ENCODE data around the gene VAT1L.
"Not testable (repeated sequence)": the region's sequence is repeated elsewhere in the genome, so short reads cannot be mapped to it uniquely, and the experiment has no call there.

The VAT1L gene

GRCh38 chr16:77912617-77913016 lies 124.3 kb downstream of the VAT1L start:
- DNase-seq (ENCODE audit: low read depth, low spot score), result no peak

GRCh38 chr16:77913738-77914253 lies 125.4 kb downstream of the VAT1L start:
- no peak for DNase-seq (ENCODE audit: low read depth, low spot score)

- DNase-seq (ENCODE audit: low read depth, low spot score), result no peak
These were observed 127.7 kb downstream of the VAT1L start for GRCh38 chr16:77916111-77916510.

- no peak for DNase-seq (ENCODE audit: low read depth, low spot score)
These were observed 129.6 kb downstream of the VAT1L start for GRCh38 chr16:77917971-77918370.

GRCh38 chr16:77918809-77919707 lies 130.7 kb downstream of the VAT1L start:
- DNase-seq (ENCODE audit: low read depth, low spot score), result no peak

- DNase-seq (ENCODE audit: low read depth, low spot score), result no peak
These were observed 131.5 kb downstream of the VAT1L start for GRCh38 chr16:77919761-77920415.

- no peak for DNase-seq (ENCODE audit: low read depth, low spot score)
These were observed 132.6 kb downstream of the VAT1L start for GRCh38 chr16:77920984-77921383.

GRCh38 chr16:77922228-77922754 lies 133.9 kb downstream of the VAT1L start:
- DNase-seq (ENCODE audit: low read depth, low spot score), result no peak

GRCh38 chr16:77925531-77925930 lies 137.2 kb downstream of the VAT1L start:
- DNase-seq (ENCODE audit: low read depth, low spot score), result no peak

GRCh38 chr16:77928096-77928495 lies 139.7 kb downstream of the VAT1L start:
- DNase-seq (ENCODE audit: low read depth, low spot score), result no peak

- DNase-seq (ENCODE audit: low read depth, low spot score), result no peak
These were observed 140.6 kb downstream of the VAT1L start for GRCh38 chr16:77929004-77929403.

GRCh38 chr16:77931058-77931457 lies 142.7 kb downstream of the VAT1L start:
- DNase-seq (ENCODE audit: low read depth, low spot score), result no peak

GRCh38 chr16:77937473-77938149 lies 149.2 kb downstream of the VAT1L start:
- DNase-seq (ENCODE audit: low read depth, low spot score), result no peak

- no peak for DNase-seq (ENCODE audit: low read depth, low spot score)
These were observed 150.5 kb downstream of the VAT1L start for GRCh38 chr16:77938913-77939312.

GRCh38 chr16:77939968-77940367 lies 151.6 kb downstream of the VAT1L start:
- DNase-seq (ENCODE audit: low read depth, low spot score), result no peak

GRCh38 chr16:77943801-77944200 lies 155.4 kb downstream of the VAT1L start:
- no peak for DNase-seq (ENCODE audit: low read depth, low spot score)

GRCh38 chr16:77944631-77945030 lies 156.3 kb downstream of the VAT1L start:
- no peak for DNase-seq (ENCODE audit: low read depth, low spot score)

- no peak for DNase-seq (ENCODE audit: low read depth, low spot score)
These were observed 156.8 kb downstream of the VAT1L start for GRCh38 chr16:77945126-77945525.

- DNase-seq (ENCODE audit: low read depth, low spot score), result no peak
These were observed 158.5 kb downstream of the VAT1L start for GRCh38 chr16:77946823-77947222.

GRCh38 chr16:77947590-77947989 lies 159.2 kb downstream of the VAT1L start:
- not testable (repeated sequence) for DNase-seq (ENCODE audit: low read depth, low spot score)

- DNase-seq (ENCODE audit: low read depth, low spot score), result no peak
These were observed 160.5 kb downstream of the VAT1L start for GRCh38 chr16:77948835-77949234.

GRCh38 chr16:77949445-77949844 lies 161.1 kb downstream of the VAT1L start:
- no peak for DNase-seq (ENCODE audit: low read depth, low spot score)

All from smooth muscle cell of the brain vasculature (primary cell).